RPMI7951 (cell line): ENCODE measurements around the gene LDAF1. TPM values are rescaled to one million over a fixed set of nuclear protein-coding genes. Genes with fewer than 3 reads are reported as not detected.
A peak's percentile ranks its signal among the peaks of the same experiment; 100 is the strongest.
"Not testable (repeated sequence)": the region's sequence is repeated elsewhere in the genome, so short reads cannot be mapped to it uniquely, and the experiment has no call there.

ENCODE experiments used
- DNase-seq: peaks from one replicate; pipeline ENCODE4 v3.0.0-alpha.2; 2012; ENCODE audit warnings: low read depth
- total RNA-seq: library from RNA; depleted of rRNA; stranded (reverse); fragments of >200 nt; shearing (Covaris generic); gene quantifications from 2 replicates; pipeline ENCODE4 v1.2.3, GENCODE V29; 2014

LDAF1 gene
- total RNA-seq, 1 experiment from 2014 or later: 13.0 TPM

DNA sequence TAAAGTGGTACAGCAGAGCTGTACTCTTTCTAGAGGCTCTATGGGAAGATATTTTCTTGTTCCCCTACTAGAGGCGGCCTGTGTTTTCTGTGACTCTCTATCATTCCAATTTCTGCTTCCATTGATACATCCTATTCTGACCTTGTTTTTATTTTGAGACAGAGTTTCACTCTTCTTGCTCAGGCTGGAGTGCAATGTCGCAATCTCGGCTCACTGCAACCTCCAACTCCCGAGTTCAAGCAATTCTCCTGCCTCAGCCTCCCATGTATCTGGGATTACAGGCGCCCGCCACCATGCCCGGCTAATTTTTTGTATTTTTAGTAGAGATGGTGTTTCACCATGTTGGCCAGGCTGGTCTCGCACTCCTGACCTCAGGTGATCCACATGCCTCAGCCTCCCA, 36.9 kb downstream of the LDAF1 start:
- not testable (repeated sequence) for DNase-seq

DNA sequence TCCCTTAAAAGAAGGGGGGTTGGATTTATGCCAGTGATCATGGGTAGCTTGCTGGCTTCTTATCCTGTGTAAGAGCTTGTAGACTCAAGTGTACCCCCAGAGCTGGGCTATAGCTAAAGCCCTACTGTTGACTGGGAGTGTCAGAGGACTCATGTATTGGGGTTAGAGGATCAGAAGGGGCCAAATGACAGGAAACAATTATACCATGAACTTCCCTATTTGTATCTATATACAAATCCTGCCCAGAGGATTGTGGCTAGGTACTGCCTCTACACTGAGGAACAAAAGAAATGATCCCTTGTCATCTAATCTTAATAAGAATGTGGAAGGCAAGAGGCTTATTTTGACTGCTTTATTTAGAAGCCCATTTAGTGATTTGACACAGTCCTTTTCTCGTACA, 38.6 kb downstream of the LDAF1 start:
- DNase-seq: no peak

DNA sequence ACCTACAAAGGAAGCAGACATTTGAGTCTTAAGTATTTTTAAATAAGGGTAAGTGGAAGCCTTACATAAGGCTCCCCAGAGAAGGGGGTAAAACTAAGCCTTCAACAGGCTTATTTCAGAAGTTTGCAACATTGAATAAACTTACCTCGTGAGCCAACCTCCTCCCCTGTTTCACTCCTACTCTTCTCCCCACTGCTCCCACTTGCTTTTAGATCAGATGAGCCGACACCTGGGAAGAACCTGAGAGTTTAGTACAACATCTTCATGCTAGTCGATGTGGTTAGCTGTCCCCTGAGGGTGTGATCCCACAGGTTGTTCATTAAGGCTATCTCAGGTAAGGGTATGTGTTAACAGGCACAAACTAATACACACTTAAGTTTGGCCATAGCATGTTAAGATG, 39.1 kb downstream of the LDAF1 start:
- DNase-seq: no peak

- DNase-seq: no peak
Measured at GRCh38 chr16:21199607-21200218, 41.2 kb downstream of the LDAF1 start.

DNA sequence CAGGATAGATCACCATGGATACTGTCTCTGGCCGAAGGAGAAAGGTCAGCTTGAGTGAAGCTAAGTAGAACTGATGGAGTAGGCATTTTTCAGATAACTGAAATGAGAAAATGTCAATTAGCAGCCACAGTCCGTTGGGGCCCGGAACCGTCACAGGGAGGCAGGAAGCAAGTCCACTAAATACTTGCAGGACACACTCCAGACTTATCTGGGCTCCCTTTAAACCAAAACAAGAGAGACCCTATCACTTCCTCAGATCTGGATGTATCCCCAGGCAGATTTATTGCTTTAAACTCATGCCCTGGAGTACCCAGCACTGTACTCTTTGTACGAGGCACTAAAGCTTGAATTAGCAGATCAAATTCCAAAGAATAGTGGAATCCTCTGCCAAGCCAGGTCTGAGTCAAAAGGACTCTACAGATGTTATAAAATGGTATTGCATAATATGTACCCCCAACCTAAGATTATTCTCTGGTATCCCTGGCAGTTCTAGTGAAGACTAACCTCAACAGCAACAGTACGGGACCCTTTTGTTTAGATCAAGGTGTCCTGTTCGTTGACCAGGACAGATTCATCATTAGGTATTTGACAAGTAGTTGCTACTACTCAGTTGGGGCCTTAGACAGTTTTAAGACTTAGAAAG, 44.8 kb downstream of the LDAF1 start:
- DNase-seq: no peak

- DNase-seq: no peak
Measured at GRCh38 chr16:21205303-21205702, 46.8 kb downstream of the LDAF1 start.

DNA sequence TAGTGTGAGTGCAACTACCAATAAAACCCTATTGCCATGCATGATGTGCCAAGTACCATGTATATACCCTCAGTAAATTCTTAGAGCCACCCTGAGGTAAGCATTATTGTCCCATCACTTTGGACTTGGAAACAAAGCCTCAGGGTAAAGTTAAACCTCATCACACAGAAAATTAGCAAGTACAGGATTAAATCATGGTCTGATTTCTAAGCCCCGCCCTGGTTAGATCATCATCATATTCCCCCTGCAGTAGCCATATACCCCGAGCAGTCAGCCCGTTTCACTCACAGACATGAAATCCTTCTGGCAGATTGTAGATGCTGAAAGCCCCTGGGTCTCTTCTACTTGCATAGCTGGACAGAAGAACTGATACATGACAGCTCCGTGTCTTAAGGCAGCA, 48.1 kb downstream of the LDAF1 start:
- DNase-seq: no peak

- no peak for DNase-seq
Measured at GRCh38 chr16:21208446-21209230, 50.2 kb downstream of the LDAF1 start.

DNA sequence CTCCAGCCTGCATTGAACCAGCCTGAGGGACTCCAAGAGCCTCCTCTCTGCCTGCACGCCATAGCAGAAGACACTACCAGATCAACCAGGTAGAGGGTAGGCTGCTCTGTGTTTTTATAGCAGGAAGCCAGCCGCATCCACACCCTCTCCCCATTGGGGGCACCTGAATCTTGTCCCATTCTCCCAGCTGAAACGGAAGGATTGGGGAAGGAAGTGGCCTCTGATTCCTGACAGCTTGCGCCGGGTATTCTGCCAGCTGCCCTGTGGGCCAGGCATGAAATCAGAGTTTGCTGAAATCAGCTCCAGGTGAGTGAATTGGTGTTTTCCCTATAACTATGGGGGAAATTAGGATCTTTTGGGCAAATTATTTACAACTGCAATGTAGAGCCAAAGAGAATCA, 53.0 kb downstream of the LDAF1 start, which contains the start of gene ZP2:
TSS of gene ZP2 (minus strand) at position 89 of the 400 bp plus-strand sequence. CDS start at position 62, 27 bp downstream.
- DNase-seq: no peak

DNA sequence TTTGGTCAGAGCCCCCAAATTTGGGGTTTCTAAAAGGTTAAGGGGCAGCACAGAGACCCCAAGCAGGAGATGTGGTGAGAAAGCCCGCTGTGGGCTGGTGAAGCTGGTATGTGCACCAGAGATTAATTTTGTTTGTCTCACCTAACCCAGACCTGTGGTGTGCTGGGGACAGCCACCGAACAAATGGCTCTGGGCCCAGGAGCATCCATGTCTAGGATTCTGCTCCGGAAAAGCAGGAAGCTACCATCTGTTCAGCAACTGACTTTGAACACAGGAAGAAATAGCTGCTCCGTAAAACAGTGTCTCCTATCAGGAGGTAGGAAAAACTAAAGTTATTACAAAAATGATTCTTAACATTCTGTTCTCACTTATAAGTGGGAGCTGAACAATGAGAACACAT, 55.6 kb downstream of the LDAF1 start:
- DNase-seq: no peak

- no peak for DNase-seq
Measured at GRCh38 chr16:21217121-21217520, 58.6 kb downstream of the LDAF1 start.

DNA sequence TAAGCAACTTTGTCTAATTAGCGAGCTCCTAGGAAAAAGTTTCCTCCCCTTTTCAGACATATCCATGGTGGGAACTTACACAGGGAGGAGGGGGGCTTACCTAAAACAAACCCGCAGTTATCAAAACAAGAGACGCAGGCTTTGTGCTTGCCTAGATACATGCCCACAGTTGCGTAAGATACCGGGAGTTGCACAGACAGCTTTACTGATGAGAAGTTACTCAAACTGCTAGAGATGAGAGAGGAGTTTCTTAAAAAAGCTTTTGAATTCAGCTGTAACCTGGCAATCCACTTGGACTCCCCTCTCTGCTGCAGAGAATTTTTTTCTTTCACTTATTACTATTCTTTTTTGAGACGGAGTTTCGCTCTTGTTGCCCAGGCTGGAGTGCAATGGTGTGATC, 59.7 kb downstream of the LDAF1 start:
- DNase-seq: no peak

- no peak for DNase-seq
Measured at GRCh38 chr16:21219551-21219950, 61.1 kb downstream of the LDAF1 start.

GRCh38 chr16:21222495-21223337, 64.2 kb downstream of the LDAF1 start:
- peak; percentile 20 for DNase-seq

- no peak for DNase-seq
Measured at GRCh38 chr16:21223787-21224186, 65.3 kb downstream of the LDAF1 start.

GRCh38 chr16:21224800-21225199, 66.3 kb downstream of the LDAF1 start:
- no peak for DNase-seq

GRCh38 chr16:21226749-21227148, 68.3 kb downstream of the LDAF1 start:
- peak; percentile 5 for DNase-seq

DNA sequence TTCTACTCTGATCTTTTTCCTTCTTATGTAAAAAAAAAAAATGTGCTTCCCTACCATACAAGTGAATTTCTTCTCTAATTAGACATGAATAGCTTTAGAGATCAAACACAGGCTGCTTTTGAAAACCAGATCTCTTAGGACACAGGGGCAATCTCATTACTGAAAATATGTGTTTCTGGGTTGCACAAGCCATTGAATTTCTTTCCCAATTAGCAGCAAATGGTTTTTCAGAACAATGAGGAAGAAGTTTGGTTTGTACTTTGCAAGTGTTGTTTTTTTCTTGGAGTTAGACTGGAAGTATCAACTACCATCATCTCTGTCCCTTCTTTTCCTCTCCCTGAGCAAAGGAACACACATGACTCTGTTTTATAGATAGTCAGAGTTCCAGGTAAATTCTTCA, 69.4 kb downstream of the LDAF1 start:
- no peak for DNase-seq

GRCh38 chr16:21228361-21228872, 69.9 kb downstream of the LDAF1 start:
- DNase-seq: no peak
